Uterus (tissue), 4 donors: ENCODE results near the gene SLC25A53. TPM values are rescaled to one million over a fixed set of nuclear protein-coding genes. Genes with fewer than 3 reads are reported as not detected.

Experiments used
- DNase-seq, 2 donors: peaks; one replicate each; pipeline ENCODE4 v3.0.0-alpha.2; 2019 to 2020
- H3K27ac ChIP-seq, 2 donors: fragments of 200-600 bp; sonication (generic); 1 replicate in 1 of 2; 2 replicates in 1 of 2; pipeline ENCODE4 v1.5.1; 2016 to 2018
- H3K27me3 ChIP-seq, 2 donors: fragments of 200-600 bp; sonication (generic); one replicate each; pipeline ENCODE4 v1.5.1; 2018 to 2019; ENCODE audit warnings: control low read depth in 1 of 2
- H3K36me3 ChIP-seq, 2 donors: fragments of 200-600 bp; sonication (generic); one replicate each; pipeline ENCODE4 v1.5.1; 2019; ENCODE audit warnings: control low read depth in 1 of 2
- H3K4me1 ChIP-seq, 2 donors: fragments of 200-600 bp; sonication (generic); one replicate each; pipeline ENCODE4 v1.5.1; 2018 to 2019; ENCODE audit warnings: control low read depth in 1 of 2
- H3K4me3 ChIP-seq, 2 donors: fragments of 200-600 bp; sonication (generic); 1 replicate in 1 of 2; 2 replicates in 1 of 2; pipeline ENCODE4 v1.5.1; 2018 to 2019; ENCODE audit warnings: mild to moderate bottlenecking in 1 of 2
- H3K9me3 ChIP-seq, 2 donors: fragments of 200-600 bp; sonication (generic); one replicate each; pipeline ENCODE4 v1.5.1; 2019; ENCODE audit warnings: control low read depth in 1 of 2
- POLR2A ChIP-seq, 2 donors: fragments of 450-650 bp; IDR thresholded peaks; one replicate each; pipeline ENCODE4 v1.6.1; 2016; ENCODE audit warnings: antibody characterized with exemption in 2 of 2, mild to moderate bottlenecking in 1 of 2, moderate library complexity in 1 of 2
- intact Hi-C: fragments of 100-400 bp; cut with DNase I; formaldehyde crosslinking; loops from one replicate; pipeline ENCODE4 v1.15.1; 2023; ENCODE audit warnings: low total_unique reads
- total RNA-seq, 4 donors: library from RNA; depleted of rRNA in 3 of 4; stranded (reverse); fragments of >200 nt in 3 of 4; gene quantifications; one replicate each; pipeline versions ENCODE4 v1.1.0 to v1.2.4, GENCODE V29; 2014 to 2023
- TF ChIP-seq, protein P1 (sequence below), 4 experiments: fragments of 200-600 bp in 2 of 4; fragments of 450-650 bp in 2 of 4; sonication (generic) in 2 of 4; IDR thresholded peaks; one replicate each; pipeline ENCODE4 v1.5.1; 2016 to 2019; ENCODE audit warnings: antibody characterized with exemption in 4 of 4, mild to moderate bottlenecking in 2 of 4, moderate library complexity in 1 of 4
- donor health status: DM: yes; HTN: yes; CAD: no.

The SLC25A53 gene
- total RNA-seq, 4 donors from 2014 or later, result 10.2 to 22.4 (median 19.2) TPM; not detected in 1

DNA sequence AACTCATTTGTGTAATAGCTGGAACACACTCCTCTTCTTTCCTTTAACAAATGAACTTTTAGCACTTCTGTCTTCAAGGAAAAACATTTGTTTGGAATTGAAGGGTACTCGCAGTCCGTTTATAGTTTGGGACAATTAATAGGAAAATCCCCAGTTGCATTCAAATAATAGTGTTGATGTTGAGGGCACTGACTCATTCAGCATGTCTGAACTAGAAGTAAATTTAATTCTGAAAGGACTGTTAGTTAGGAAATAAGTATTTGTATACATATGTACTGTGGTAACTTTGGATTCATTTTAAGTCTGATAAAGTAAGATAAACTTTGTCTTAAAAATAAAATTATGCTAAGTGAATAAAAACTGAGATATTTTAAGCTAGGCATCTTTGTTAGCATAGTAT, 36.7 kb upstream of the SLC25A53 start:
- Histone ChIP-seq H3K36me3 (no peaks in the 10 kb centered on the region), H3K9me3 (no peaks in the 10 kb centered on the region), H3K27ac (no peak overlapping the region), H3K4me1 (no peaks in the 10 kb centered on the region), H3K27me3 (no peaks in the 10 kb centered on the region), H3K4me3 (no peak overlapping the region)
- TF ChIP-seq POLR2A (IDR thresholded peaks at IDR 0.05), result no peak
- TF ChIP-seq, protein P1, sequence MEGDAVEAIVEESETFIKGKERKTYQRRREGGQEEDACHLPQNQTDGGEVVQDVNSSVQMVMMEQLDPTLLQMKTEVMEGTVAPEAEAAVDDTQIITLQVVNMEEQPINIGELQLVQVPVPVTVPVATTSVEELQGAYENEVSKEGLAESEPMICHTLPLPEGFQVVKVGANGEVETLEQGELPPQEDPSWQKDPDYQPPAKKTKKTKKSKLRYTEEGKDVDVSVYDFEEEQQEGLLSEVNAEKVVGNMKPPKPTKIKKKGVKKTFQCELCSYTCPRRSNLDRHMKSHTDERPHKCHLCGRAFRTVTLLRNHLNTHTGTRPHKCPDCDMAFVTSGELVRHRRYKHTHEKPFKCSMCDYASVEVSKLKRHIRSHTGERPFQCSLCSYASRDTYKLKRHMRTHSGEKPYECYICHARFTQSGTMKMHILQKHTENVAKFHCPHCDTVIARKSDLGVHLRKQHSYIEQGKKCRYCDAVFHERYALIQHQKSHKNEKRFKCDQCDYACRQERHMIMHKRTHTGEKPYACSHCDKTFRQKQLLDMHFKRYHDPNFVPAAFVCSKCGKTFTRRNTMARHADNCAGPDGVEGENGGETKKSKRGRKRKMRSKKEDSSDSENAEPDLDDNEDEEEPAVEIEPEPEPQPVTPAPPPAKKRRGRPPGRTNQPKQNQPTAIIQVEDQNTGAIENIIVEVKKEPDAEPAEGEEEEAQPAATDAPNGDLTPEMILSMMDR (IDR thresholded peaks at IDR 0.05), result no peak
- intact Hi-C loops, result no loop called here
- DNase-seq, result no peak

DNA sequence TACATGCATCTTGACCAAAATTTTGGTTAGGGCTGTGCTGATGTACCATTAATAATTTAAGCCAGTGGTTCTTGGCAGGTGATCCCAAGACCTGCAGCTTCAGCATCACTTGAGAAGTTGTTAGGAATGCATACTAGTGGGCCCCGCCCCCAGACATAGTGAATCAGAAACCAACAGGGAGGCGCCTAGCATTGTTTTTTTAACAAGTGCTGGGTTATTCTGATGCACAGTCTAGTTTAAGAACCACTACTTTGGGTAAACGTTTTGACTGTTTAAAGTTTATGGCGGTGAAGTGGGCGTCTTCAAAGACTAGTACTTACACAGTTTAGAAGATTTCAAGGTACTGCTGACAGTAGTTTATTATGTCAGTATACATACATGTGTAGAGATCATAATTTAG, 33.0 kb upstream of the SLC25A53 start:
- TF ChIP-seq, protein P1 (IDR thresholded peaks at IDR 0.05), result no peak
- TF ChIP-seq POLR2A (IDR thresholded peaks at IDR 0.05), result no peak
- Histone ChIP-seq H3K36me3 (no peaks in the 10 kb centered on the region), H3K4me3 (no peak overlapping the region), H3K27me3 (no peaks in the 10 kb centered on the region), H3K9me3 (no peaks in the 10 kb centered on the region), H3K4me1 (no peaks in the 10 kb centered on the region), H3K27ac (no peak overlapping the region)
- intact Hi-C loops, result no loop called here
- no peak for DNase-seq

DNA sequence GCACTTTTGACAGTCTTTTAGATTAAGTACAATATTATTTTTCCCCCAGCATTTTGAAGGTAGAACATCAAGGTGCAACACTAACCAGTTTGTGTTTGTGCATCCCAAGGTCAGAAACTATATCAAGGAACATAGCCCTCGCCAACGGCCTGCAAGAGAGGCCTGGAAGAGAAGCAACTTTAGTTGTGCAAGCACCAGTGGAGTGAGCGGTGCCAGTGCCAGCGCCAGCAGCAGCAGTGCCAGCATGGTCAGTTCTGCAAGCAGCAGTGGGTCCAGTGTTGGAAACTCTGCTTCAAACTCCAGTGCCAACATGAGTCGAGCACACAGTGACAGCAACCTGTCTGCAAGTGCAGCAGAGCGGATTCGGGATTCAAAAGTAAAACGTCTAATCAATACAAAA, 31.1 kb upstream of the SLC25A53 start:
- no peaks in the 10 kb centered on the region for H3K4me1 ChIP-seq
- TF ChIP-seq POLR2A (IDR thresholded peaks at IDR 0.05), result no peak
- TF ChIP-seq, protein P1 (IDR thresholded peaks at IDR 0.05), result no peak
- H3K4me3 ChIP-seq, result no peak overlapping the region
- no peaks in the 10 kb centered on the region for H3K9me3 ChIP-seq
- DNase-seq, result no peak
- intact Hi-C loops, result no loop called here
- H3K36me3 ChIP-seq, result no peaks in the 10 kb centered on the region
- H3K27ac ChIP-seq, result no peak overlapping the region
- no peaks in the 10 kb centered on the region for H3K27me3 ChIP-seq

DNA sequence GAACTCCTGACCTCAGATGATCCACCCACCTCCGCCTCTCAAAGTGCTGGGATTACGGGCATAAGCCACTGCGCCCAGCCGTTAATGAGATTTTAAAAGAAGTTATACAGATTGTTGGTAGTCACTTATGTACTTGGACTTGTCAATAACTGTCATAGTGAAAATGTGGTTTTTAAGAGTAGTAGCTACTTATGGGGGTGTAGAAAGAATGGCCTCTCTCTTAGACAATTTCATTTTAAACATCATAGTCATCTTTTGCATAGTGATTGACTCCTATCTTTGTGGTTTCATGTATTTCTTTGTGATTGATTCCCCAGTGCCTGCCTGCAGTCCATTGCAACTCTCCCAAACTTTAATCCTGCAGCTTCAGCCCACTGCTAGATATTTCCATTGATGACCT, 26.9 kb upstream of the SLC25A53 start:
- H3K27me3 ChIP-seq, result no peaks in the 10 kb centered on the region
- H3K4me3 ChIP-seq, result no peak overlapping the region
- H3K27ac ChIP-seq, result no peak overlapping the region
- H3K9me3 ChIP-seq, result no peaks in the 10 kb centered on the region
- DNase-seq, result no peak
- no peaks in the 10 kb centered on the region for H3K4me1 ChIP-seq
- no peaks in the 10 kb centered on the region for H3K36me3 ChIP-seq
- TF ChIP-seq, protein P1 (IDR thresholded peaks at IDR 0.05), result no peak
- no peak for TF ChIP-seq POLR2A (IDR thresholded peaks at IDR 0.05)
- intact Hi-C loops, result no loop called here

DNA sequence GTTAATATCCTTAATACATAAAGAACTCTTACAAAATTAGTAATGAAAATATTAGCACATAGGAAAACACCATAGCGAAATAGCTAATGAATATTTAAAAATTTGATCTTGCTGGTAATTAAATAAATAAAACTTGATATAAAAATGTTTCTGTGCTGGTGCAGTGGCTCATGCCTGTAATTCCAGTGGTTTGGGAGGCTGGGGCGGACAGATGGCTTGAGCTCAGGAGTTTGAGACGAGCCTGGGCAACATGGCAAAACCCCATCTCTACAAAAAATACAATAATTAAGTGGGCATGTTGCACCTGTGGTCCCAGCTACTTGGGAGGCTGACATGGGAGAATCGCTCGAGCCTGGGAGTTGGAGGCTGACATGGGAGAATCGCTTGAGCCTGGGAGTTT, 17.0 kb upstream of the SLC25A53 start:
- H3K36me3 ChIP-seq, result no peaks in the 10 kb centered on the region
- H3K27me3 ChIP-seq, result no peaks in the 10 kb centered on the region
- intact Hi-C loops, result no loop called here
- no peaks in the 10 kb centered on the region for H3K9me3 ChIP-seq
- TF ChIP-seq, protein P1 (IDR thresholded peaks at IDR 0.05), result no peak
- TF ChIP-seq POLR2A (IDR thresholded peaks at IDR 0.05), result no peak
- no peak overlapping the region for H3K27ac ChIP-seq
- H3K4me1 ChIP-seq, result no peaks in the 10 kb centered on the region
- no peak for DNase-seq
- no peak overlapping the region for H3K4me3 ChIP-seq
